GM12865 (cell line): ENCODE measurements around the gene DAG1.

Source experiments
- DNase-seq: peaks from one replicate; pipeline ENCODE4 v3.0.0; 2010; ENCODE audit warnings: low read depth
- H3K4me3 ChIP-seq: 2 replicates; pipeline ENCODE4 v1.5.1; 2011; ENCODE audit warnings: mild to moderate bottlenecking, low read depth, low read length, control low read depth
- CTCF ChIP-seq: IDR thresholded peaks from 2 replicates; pipeline ENCODE4 v1.5.1; 2011; ENCODE audit warnings: low read length, control low read depth, low read depth, inconsistent platforms; ENCODE audit not compliant: insufficient read depth; ENCODE audit errors: missing control alignments

The DAG1 gene

GRCh38 chr3:49533031-49533430, 63.0 kb downstream of the DAG1 start:
- TF ChIP-seq CTCF = no peak
- H3K4me3 ChIP-seq = no peak overlapping the region
- no peak for DNase-seq

GRCh38 chr3:49533786-49534519, 63.9 kb downstream of the DAG1 start:
- no peak for TF ChIP-seq CTCF
- no peak overlapping the region for H3K4me3 ChIP-seq
- no peak for DNase-seq

- no peak for TF ChIP-seq CTCF
- H3K4me3 ChIP-seq = no peak overlapping the region
- DNase-seq = no peak
Observed at GRCh38 chr3:49534581-49535441, 64.7 kb downstream of the DAG1 start.

GRCh38 chr3:49535971-49536874, 66.2 kb downstream of the DAG1 start:
- DNase-seq = no peak
- TF ChIP-seq CTCF = no peak
- no peak overlapping the region for H3K4me3 ChIP-seq

- no peak overlapping the region for H3K4me3 ChIP-seq
- DNase-seq = no peak
- TF ChIP-seq CTCF = no peak
Observed at GRCh38 chr3:49536875-49537533, 66.9 kb downstream of the DAG1 start.
